OCI-M2 (cell line): Measurements from ENCODE around the gene CACNA2D4.
"Not testable (repeated sequence)": the region's sequence is repeated elsewhere in the genome, so short reads cannot be mapped to it uniquely, and the experiment has no call there.

Experiments
- DNase-seq: peaks from one replicate; lab custom pipeline; 2025; ENCODE audit not compliant: unreplicated experiment; lab: John Stamatoyannopoulos, UW

The CACNA2D4 gene

DNA sequence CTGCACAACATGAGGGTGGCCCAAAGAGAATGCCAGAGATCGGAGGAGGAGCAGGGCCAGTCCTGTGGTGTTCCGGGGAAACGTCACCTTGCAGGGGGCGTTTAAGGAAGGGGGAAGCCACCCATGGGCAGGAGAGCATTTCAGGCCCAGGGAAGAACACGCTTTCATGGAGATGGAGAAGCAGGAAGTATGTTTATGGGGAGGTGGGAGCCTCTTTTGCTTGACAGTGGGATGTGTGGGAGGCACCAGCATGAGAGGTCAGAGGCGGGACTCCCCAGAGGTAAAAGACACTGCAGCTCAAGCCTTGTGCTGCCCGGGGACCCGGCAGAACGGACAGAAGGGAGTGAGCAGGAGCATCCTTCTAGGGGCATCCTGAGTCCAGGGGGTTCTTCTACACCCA is 99.4 kb downstream of the CACNA2D4 start:
- no peak for DNase-seq

DNA sequence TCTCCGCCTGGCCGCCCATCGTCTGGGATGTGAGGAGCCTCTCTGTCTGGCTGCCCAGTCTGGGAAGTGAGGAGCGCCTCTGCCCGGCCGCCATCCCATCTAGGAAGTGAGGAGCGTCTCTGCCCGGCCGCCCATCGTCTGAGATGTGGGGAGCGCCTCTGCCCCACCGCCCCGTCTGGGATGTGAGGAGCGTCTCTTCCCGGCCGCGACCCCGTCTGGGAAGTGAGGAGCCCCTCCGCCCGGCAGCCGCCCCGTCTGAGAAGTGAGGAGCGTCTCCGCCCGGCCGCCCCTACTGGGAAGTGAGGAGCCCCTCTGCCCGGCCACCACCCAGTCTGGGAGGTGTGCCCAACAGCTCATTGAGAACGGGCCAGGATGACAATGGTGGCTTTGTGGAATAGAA is 100.5 kb downstream of the CACNA2D4 start:
- DNase-seq, result not testable (repeated sequence)

GRCh38 chr12:1816730-1817348 is 101.6 kb downstream of the CACNA2D4 start:
- no peak for DNase-seq

- DNase-seq, result no peak
Observed at GRCh38 chr12:1815814-1816729, 102.4 kb downstream of the CACNA2D4 start.

- no peak for DNase-seq
Observed at GRCh38 chr12:1815108-1815507, 103.3 kb downstream of the CACNA2D4 start.

- no peak for DNase-seq
Observed at GRCh38 chr12:1814266-1814665, 104.2 kb downstream of the CACNA2D4 start.

GRCh38 chr12:1812650-1813302 is 105.7 kb downstream of the CACNA2D4 start:
- no peak for DNase-seq

DNA sequence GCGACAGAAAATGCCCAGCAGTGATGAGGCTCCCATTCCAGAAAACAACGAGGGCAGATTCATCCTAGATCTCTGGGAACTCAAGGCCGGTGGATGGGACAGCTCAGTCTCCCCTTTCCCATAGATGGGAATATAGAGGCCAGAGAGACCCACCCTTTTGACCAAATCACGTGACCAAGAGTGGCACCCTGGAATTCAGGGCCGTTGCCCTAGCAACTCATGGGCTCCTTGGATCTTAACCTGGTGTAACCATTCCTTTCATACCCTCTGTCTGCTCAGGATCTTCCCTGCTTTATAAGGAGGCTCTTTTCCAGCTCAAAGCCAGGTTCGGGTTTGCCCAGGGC is 106.5 kb downstream of the CACNA2D4 start:
- DNase-seq, result no peak

- no peak for DNase-seq
Observed at GRCh38 chr12:1811281-1811947, 107.0 kb downstream of the CACNA2D4 start.

GRCh38 chr12:1810931-1811280 is 107.5 kb downstream of the CACNA2D4 start:
- no peak for DNase-seq

GRCh38 chr12:1810201-1810930 is 108.1 kb downstream of the CACNA2D4 start:
- no peak for DNase-seq

- no peak for DNase-seq
Observed at GRCh38 chr12:1809591-1810190, 108.8 kb downstream of the CACNA2D4 start.

- DNase-seq, result no peak
Observed at GRCh38 chr12:1808798-1809480, 109.5 kb downstream of the CACNA2D4 start.

DNA sequence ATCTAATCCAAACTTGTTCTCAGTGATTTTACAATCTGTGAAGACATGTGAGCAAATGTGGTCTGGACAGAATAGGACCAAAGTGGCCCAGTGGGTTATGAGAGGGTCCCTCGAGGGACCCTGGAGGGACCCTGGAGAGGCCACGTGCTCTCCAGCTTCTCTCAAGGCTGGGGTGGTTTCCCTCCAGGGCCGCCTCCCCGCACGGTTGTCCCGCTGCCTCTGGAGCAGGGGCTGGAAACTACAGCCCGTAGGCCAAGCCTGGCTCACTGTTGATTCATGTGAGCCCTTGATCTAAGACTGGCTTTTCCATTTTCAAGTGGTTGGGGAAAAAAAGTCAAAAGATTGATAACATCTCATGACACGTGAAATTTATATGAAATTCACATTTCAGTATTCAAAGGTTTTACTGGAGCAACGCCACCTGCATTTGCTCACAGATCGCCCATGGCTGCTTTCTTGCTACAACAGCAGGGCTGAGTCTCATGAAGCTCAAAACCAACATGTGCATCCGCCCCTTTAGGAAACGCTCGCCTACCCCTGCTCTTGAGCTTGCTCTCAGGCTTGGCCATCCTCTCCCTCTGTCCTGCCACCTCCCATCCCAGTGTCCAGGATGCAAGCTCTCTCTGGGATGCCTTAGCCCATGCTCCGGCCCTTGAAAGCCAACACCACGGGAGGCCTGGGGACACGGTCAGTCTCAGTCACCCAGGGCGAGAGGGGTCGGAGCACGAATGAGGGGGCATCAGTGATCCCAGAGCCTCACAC is 110.2 kb downstream of the CACNA2D4 start:
- DNase-seq, result no peak

- no peak for DNase-seq
Observed at GRCh38 chr12:1807087-1807860, 111.2 kb downstream of the CACNA2D4 start.

GRCh38 chr12:1806301-1807086 is 112.0 kb downstream of the CACNA2D4 start:
- no peak for DNase-seq

- no peak for DNase-seq
Observed at GRCh38 chr12:1805441-1806081, 112.9 kb downstream of the CACNA2D4 start.
